Spleen (tissue), 7 donors: Measurements from ENCODE around the gene SYNDIG1L.

ENCODE experiments used
- POLR2A ChIP-seq, 3 donors: fragments of 450-650 bp; IDR thresholded peaks; one replicate each; pipeline ENCODE4 v1.5.1; 2017; ENCODE audit warnings: antibody characterized with exemption in 3 of 3, mild to moderate bottlenecking in 1 of 3
- TF ChIP-seq, protein P1 (sequence below), 11 experiments: fragments of 200-600 bp in 7 of 11; fragments of 450-650 bp in 4 of 11; sonication (generic) in 4 of 11; IDR thresholded peaks in 8 of 11; conservative IDR thresholded peaks in 3 of 11; 1 replicate in 7 of 11; 2 replicates in 4 of 11; pipeline versions ENCODE4 v1.4.0 to v1.8.0; 2016 to 2021; ENCODE audit warnings: antibody characterized with exemption in 11 of 11, inconsistent platforms in 4 of 11, mild to moderate bottlenecking in 1 of 11
- donor health status: DM: no; HTN: no; CAD: no; lungs with moderate emphysema.
- donor health status: DM: no; HTN: no; CAD: no.
- donor health status: DM: no; HTN: no; CAD: no.

DNA sequence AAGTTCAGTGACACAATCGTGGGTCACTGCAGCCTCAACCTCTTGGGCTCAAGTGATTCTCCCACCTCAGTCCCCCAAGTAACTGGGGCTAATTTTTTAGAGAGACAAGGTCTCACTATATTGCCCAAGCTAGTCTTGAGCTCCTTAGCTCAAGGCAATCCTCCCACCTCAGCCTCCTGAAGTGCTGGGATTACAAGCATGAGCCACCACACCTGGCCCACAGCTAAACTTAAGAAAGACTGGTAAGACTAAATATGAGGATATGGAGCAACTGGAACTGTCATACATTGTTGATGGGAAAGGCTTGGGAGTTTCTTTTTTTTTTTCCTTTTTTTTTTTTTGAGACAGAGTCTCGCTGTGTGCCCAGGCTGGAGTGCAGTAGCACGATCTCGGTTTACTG, 43.8 kb downstream of the SYNDIG1L start:
- TF ChIP-seq, protein P1, sequence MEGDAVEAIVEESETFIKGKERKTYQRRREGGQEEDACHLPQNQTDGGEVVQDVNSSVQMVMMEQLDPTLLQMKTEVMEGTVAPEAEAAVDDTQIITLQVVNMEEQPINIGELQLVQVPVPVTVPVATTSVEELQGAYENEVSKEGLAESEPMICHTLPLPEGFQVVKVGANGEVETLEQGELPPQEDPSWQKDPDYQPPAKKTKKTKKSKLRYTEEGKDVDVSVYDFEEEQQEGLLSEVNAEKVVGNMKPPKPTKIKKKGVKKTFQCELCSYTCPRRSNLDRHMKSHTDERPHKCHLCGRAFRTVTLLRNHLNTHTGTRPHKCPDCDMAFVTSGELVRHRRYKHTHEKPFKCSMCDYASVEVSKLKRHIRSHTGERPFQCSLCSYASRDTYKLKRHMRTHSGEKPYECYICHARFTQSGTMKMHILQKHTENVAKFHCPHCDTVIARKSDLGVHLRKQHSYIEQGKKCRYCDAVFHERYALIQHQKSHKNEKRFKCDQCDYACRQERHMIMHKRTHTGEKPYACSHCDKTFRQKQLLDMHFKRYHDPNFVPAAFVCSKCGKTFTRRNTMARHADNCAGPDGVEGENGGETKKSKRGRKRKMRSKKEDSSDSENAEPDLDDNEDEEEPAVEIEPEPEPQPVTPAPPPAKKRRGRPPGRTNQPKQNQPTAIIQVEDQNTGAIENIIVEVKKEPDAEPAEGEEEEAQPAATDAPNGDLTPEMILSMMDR (IDR thresholded peaks at IDR 0.05 in 8 of 11, conservative IDR thresholded peaks at IDR 0.05 in 3 of 11): no peak
- no peak for TF ChIP-seq POLR2A (IDR thresholded peaks at IDR 0.05)
